Mesenchymal stem cell (in vitro differentiated cells and primary cell): ENCODE results near the gene IL17RE.

ENCODE experiments used
- DNase-seq: peaks from one replicate; pipeline ENCODE4 v3.0.0-alpha.2; 2013
- H2AFZ ChIP-seq: one replicate; pipeline ENCODE4 v1.6.1; 2013; ENCODE audit warnings: low read depth, mild to moderate bottlenecking, control low read depth, inconsistent platforms, low read length, moderate library complexity
- H2AK5ac ChIP-seq: 2 replicates; pipeline ENCODE4 v1.6.1; 2013; ENCODE audit warnings: low read length, moderate library complexity, mild to moderate bottlenecking, inconsistent platforms; ENCODE audit not compliant: severe bottlenecking
- H2BK120ac ChIP-seq: one replicate; pipeline ENCODE4 v1.6.1; 2013; ENCODE audit warnings: low read depth, mild to moderate bottlenecking, inconsistent platforms, low read length, moderate library complexity
- H2BK12ac ChIP-seq, 2 experiments: one replicate each; pipeline ENCODE4 v1.6.1; 2013; ENCODE audit warnings: inconsistent platforms in 2 of 2, low read length in 2 of 2, mild to moderate bottlenecking in 2 of 2, moderate library complexity in 2 of 2, control low read depth in 1 of 2
- H2BK15ac ChIP-seq: one replicate; pipeline ENCODE4 v1.6.1; 2013; ENCODE audit warnings: mild to moderate bottlenecking, low read depth, inconsistent platforms; ENCODE audit not compliant: poor library complexity, severe bottlenecking
- H2BK5ac ChIP-seq: 2 replicates; pipeline ENCODE4 v1.6.1; 2013; ENCODE audit warnings: low read depth, mild to moderate bottlenecking, low read length, control low read depth, inconsistent platforms; ENCODE audit not compliant: poor library complexity, severe bottlenecking
- H3K14ac ChIP-seq, 2 experiments: one replicate each; pipeline ENCODE4 v1.6.1; 2013; ENCODE audit warnings: inconsistent platforms in 2 of 2, low read length in 2 of 2, control low read depth in 1 of 2, mild to moderate bottlenecking in 1 of 2, moderate library complexity in 1 of 2
- H3K18ac ChIP-seq, 2 experiments: one replicate each; pipeline ENCODE4 v1.6.1; 2013; ENCODE audit warnings: inconsistent platforms in 2 of 2, low read length in 2 of 2, control low read depth in 1 of 2, low read depth in 1 of 2, mild to moderate bottlenecking in 1 of 2
- H3K23ac ChIP-seq, 2 experiments: one replicate each; pipeline ENCODE4 v1.6.1; 2013; ENCODE audit warnings: inconsistent platforms in 2 of 2, low read length in 2 of 2, mild to moderate bottlenecking in 2 of 2, moderate library complexity in 2 of 2, control low read depth in 1 of 2
- H3K27ac ChIP-seq: 2 replicates; pipeline ENCODE4 v1.5.1; 2013; ENCODE audit warnings: mild to moderate bottlenecking, moderate library complexity, low read length, control low read depth, inconsistent platforms; ENCODE audit not compliant: poor library complexity, severe bottlenecking
- H3K27me3 ChIP-seq, 2 experiments: 2 replicates each; pipeline versions ENCODE4 v1.6.1 to v1.7.0; 2013; ENCODE audit warnings: low read length in 2 of 2, mild to moderate bottlenecking in 2 of 2, moderate library complexity in 2 of 2, control low read depth in 1 of 2, inconsistent platforms in 1 of 2; ENCODE audit not compliant: control insufficient read depth in 1 of 2, insufficient read depth in 1 of 2
- H3K36me3 ChIP-seq, 2 experiments: 2 replicates each; pipeline versions ENCODE4 v1.6.1 to v1.7.0; 2013; ENCODE audit warnings: low read length in 2 of 2, control low read depth in 1 of 2, inconsistent platforms in 1 of 2, low read depth in 1 of 2, mild to moderate bottlenecking in 1 of 2; ENCODE audit not compliant: insufficient read depth in 2 of 2, control insufficient read depth in 1 of 2
- H3K4ac ChIP-seq, 2 experiments: one replicate each; pipeline ENCODE4 v1.6.1; 2013; ENCODE audit warnings: inconsistent platforms in 2 of 2, low read length in 2 of 2, mild to moderate bottlenecking in 2 of 2, moderate library complexity in 2 of 2, control low read depth in 1 of 2, low read depth in 1 of 2
- H3K4me1 ChIP-seq: 2 replicates; pipeline ENCODE4 v1.6.1; 2013; ENCODE audit warnings: low read depth, low read length, control low read depth; ENCODE audit not compliant: control insufficient read depth, insufficient read depth
- H3K4me2 ChIP-seq: 2 replicates; pipeline ENCODE4 v1.6.1; 2013; ENCODE audit warnings: low read length, mild to moderate bottlenecking, inconsistent platforms; ENCODE audit not compliant: poor library complexity, severe bottlenecking
- H3K4me3 ChIP-seq, 2 experiments: 2 replicates each; pipeline versions ENCODE4 v1.5.1 to v1.7.0; 2013; ENCODE audit warnings: low read length in 2 of 2, mild to moderate bottlenecking in 2 of 2, control low read depth in 1 of 2, low read depth in 1 of 2; ENCODE audit not compliant: insufficient read depth in 1 of 2
- H3K79me1 ChIP-seq: replicated peaks from 2 replicates; pipeline ENCODE4 v1.6.1; 2013; ENCODE audit warnings: mild to moderate bottlenecking, control low read depth, low read length, inconsistent platforms; ENCODE audit not compliant: poor library complexity, severe bottlenecking
- H3K9ac ChIP-seq: 2 replicates; pipeline ENCODE4 v1.7.0; 2013; ENCODE audit warnings: mild to moderate bottlenecking, low read length, moderate library complexity
- H3K9me3 ChIP-seq: 2 replicates; pipeline ENCODE4 v1.7.0; 2013; ENCODE audit warnings: mild to moderate bottlenecking, low read length; ENCODE audit not compliant: control insufficient read depth
- H4K8ac ChIP-seq: one replicate; pipeline ENCODE4 v1.6.1; 2013; ENCODE audit warnings: inconsistent platforms, mild to moderate bottlenecking, low read length, moderate library complexity
- H4K91ac ChIP-seq: one replicate; pipeline ENCODE4 v1.6.1; 2013; ENCODE audit warnings: mild to moderate bottlenecking, low read length, inconsistent platforms
- WGBS: methylation state at CpG from one replicate; pipeline ENCODE4 v1.1.7; 2013; ENCODE audit warnings: mixed read lengths; 5-methylcytosine and 5-hydroxymethylcytosine counted together

Gene IL17RE

DNA sequence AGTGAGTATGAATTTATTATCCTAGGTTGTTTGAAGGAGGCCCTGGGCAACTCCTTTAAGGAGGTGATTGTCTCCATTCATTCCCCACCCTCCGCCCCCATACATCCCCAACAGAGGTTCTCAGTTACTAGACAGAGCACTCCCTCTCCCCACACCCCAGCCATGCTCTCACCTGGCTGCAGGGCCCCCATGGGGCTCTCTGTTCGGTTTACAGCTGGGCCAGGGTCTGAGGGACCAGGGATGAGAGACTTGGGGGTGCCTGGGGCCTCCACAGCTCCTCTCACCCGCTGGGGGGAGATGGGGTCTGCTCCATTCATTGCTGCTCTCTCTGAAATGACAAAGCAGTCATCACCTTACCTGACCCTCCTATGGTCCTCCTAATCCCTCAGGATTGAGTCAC is 45.9 kb downstream of the IL17RE start:
- Histone ChIP-seq H3K9ac (no peak overlapping the region), H2BK15ac (peak overlapping the region; percentile 26), H2AFZ (no peak overlapping the region), H3K4me1 (peaks cover 34% of the 10 kb centered on the region), H3K36me3 (peaks cover 26 to 31% of the 10 kb centered on the region in 2 experiments), H3K79me1 (peaks cover 12% of the 10 kb centered on the region), H3K9me3 (no peaks in the 10 kb centered on the region), H3K23ac (no peak overlapping the region), H3K27ac (no peak overlapping the region), H2AK5ac (no peak overlapping the region), H2BK5ac (no peak overlapping the region), H3K18ac (no peak overlapping the region), H2BK12ac (no peak overlapping the region), H3K4me3 (no peak overlapping the region), H3K27me3 (no peaks in the 10 kb centered on the region), H4K8ac (no peak overlapping the region), H3K4ac (no peak overlapping the region), H2BK120ac (no peak overlapping the region), H3K14ac (no peak overlapping the region), H4K91ac (no peak overlapping the region), H3K4me2 (no peak overlapping the region)
- WGBS: 95% methylated on average over 3 of the region's 3 CpGs
- DNase-seq: no peak

- 94% methylated on average over 7 of the region's 7 CpGs for WGBS
- H3K18ac ChIP-seq: no peak overlapping the region
Observed at GRCh38 chr3:9949115-9949514, 46.5 kb downstream of the IL17RE start.

GRCh38 chr3:9949626-9950025 is 47.0 kb downstream of the IL17RE start:
- Histone ChIP-seq H3K14ac (no peak overlapping the region), H3K4ac (no peak overlapping the region), H3K4me2 (no peak overlapping the region), H4K8ac (no peak overlapping the region), H3K18ac (no peak overlapping the region), H3K79me1 (peaks cover 10% of the 10 kb centered on the region), H2BK120ac (no peak overlapping the region), H3K36me3 (peaks cover 15 to 24% of the 10 kb centered on the region in 2 experiments), H3K9ac (no peak overlapping the region), H3K27ac (no peak overlapping the region), H2BK12ac (no peak overlapping the region), H2BK15ac (no peak overlapping the region), H3K4me3 (no peak overlapping the region), H3K23ac (no peak overlapping the region), H3K27me3 (no peaks in the 10 kb centered on the region), H2BK5ac (no peak overlapping the region), H2AFZ (no peak overlapping the region), H3K4me1 (peaks cover 32% of the 10 kb centered on the region), H3K9me3 (no peaks in the 10 kb centered on the region), H4K91ac (no peak overlapping the region), H2AK5ac (no peak overlapping the region)
- DNase-seq: no peak
- WGBS: 83% methylated on average over 9 of the region's 9 CpGs

More at GRCh38 chr3:9949115-9949514, 46.5 kb downstream of the IL17RE start:
- no peak overlapping the region for H2BK15ac ChIP-seq
- no peak overlapping the region for H3K4me3 ChIP-seq
- H4K8ac ChIP-seq: no peak overlapping the region
- no peaks in the 10 kb centered on the region for H3K27me3 ChIP-seq
- no peak overlapping the region for H4K91ac ChIP-seq
- H2BK5ac ChIP-seq: no peak overlapping the region
- no peak overlapping the region for H2AK5ac ChIP-seq
- H3K23ac ChIP-seq: no peak overlapping the region
- DNase-seq: no peak
- peaks cover 12% of the 10 kb centered on the region for H3K79me1 ChIP-seq
- no peak overlapping the region for H2BK120ac ChIP-seq
- no peak overlapping the region for H3K4ac ChIP-seq
- H2AFZ ChIP-seq: no peak overlapping the region
- H3K27ac ChIP-seq: no peak overlapping the region
- no peak overlapping the region for H3K4me2 ChIP-seq
- H3K9me3 ChIP-seq: no peaks in the 10 kb centered on the region
- no peak overlapping the region for H2BK12ac ChIP-seq
- peaks cover 20 to 29% of the 10 kb centered on the region in 2 experiments for H3K36me3 ChIP-seq
- H3K14ac ChIP-seq: no peak overlapping the region
- H3K4me1 ChIP-seq: peaks cover 34% of the 10 kb centered on the region
- no peak overlapping the region for H3K9ac ChIP-seq

DNA sequence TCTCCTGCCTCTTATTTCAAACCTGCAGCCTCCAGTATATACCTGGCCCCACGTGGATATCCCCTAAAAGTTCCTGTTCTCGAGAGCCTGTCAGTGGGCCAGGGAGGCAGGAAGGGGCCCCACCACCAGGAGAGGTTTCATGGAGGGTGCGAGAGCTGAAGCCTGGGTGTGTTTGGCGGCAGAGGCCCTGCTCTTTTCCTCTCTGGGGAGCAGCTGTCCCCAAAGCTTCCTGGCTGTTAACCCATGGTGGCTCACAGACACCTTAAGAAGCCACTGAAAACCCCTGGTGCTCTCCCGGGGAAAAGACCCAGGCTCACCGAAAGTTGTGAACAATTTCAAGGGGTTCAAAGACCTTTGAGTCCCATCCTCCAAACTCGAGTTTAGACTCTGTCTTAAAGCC is 48.5 kb downstream of the IL17RE start:
- no peak overlapping the region for H2AK5ac ChIP-seq
- peak overlapping the region; percentile 77 for H3K9ac ChIP-seq
- no peak overlapping the region for H4K91ac ChIP-seq
- H3K36me3 ChIP-seq: peaks cover 15 to 23% of the 10 kb centered on the region in 2 experiments
- H3K14ac ChIP-seq: no peak overlapping the region
- H3K4me2 ChIP-seq: no peak overlapping the region
- DNase-seq: no peak
- H2BK5ac ChIP-seq: no peak overlapping the region
- H3K9me3 ChIP-seq: no peaks in the 10 kb centered on the region
- peaks cover 10% of the 10 kb centered on the region for H3K79me1 ChIP-seq
- peaks cover 32% of the 10 kb centered on the region for H3K4me1 ChIP-seq
- H2BK12ac ChIP-seq: no peak overlapping the region
- WGBS: 82% methylated on average over 7 of the region's 7 CpGs
- H3K27ac ChIP-seq: no peak overlapping the region
- H2BK120ac ChIP-seq: no peak overlapping the region
- H3K4ac ChIP-seq: no peak overlapping the region
- no peak overlapping the region for H3K18ac ChIP-seq
- H4K8ac ChIP-seq: no peak overlapping the region
- H3K4me3 ChIP-seq: peak overlapping the region in 1 of 2 experiments; percentile 84
- H3K23ac ChIP-seq: no peak overlapping the region
- H2AFZ ChIP-seq: no peak overlapping the region
- no peak overlapping the region for H2BK15ac ChIP-seq
- H3K27me3 ChIP-seq: no peaks in the 10 kb centered on the region
